ENCODE data around the gene TMEM178A. TPM values are rescaled to one million over a fixed set of nuclear protein-coding genes. Genes with fewer than 3 reads are reported as not detected.

Gene TMEM178A
- total RNA-seq: 1 to 10 TPM; 4.9 to 7.8 TPM

DNA sequence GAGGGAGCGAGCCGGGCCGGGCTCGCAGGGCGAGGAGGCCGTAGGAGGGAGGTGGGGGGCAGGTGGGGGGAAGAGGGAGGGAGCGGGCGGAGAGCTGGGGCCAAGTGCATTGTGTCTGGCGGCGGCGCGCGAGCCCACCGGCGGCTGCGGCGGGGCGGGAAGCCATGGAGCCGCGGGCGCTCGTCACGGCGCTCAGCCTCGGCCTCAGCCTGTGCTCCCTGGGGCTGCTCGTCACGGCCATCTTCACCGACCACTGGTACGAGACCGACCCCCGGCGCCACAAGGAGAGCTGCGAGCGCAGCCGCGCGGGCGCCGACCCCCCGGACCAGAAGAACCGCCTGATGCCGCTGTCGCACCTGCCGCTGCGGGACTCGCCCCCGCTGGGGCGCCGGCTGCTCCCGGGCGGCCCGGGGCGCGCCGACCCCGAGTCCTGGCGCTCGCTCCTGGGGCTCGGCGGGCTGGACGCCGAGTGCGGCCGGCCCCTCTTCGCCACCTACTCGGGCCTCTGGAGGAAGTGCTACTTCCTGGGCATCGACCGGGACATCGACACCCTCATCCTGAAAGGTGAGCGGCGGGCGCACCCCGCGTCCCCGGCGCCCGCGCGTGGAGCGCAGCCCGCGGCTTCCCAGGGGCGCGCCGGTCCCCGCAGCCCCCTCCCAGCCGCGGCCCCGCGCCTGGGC, at the start of gene TMEM178A:
Gene TMEM178A (plus strand): TSS at position 107 of the 680 bp plus-strand sequence. CDS start 58 bp downstream, at position 165.
- H3K4me3 ChIP-seq: peak within 1 kb of the TSS; percentile 2 to 12
- no peaks in the 10 kb centered on the region for H3K36me3 ChIP-seq (replicated peaks in 1 of 2; ENCODE audit: insufficient read depth in 1 of 2, low read depth in 2 of 2)
- no peaks in the 10 kb centered on the region for H3K27me3 ChIP-seq
- H3K27ac ChIP-seq: no peak within 1 kb of the TSS
- intact Hi-C loops (cut with DNase I): no loop called here
- DNase-seq (peak in 3 of 4 donors; percentile 14 to 22 (median 16)), ATAC-seq (peak; percentile 50)
- TF ChIP-seq, protein P1, sequence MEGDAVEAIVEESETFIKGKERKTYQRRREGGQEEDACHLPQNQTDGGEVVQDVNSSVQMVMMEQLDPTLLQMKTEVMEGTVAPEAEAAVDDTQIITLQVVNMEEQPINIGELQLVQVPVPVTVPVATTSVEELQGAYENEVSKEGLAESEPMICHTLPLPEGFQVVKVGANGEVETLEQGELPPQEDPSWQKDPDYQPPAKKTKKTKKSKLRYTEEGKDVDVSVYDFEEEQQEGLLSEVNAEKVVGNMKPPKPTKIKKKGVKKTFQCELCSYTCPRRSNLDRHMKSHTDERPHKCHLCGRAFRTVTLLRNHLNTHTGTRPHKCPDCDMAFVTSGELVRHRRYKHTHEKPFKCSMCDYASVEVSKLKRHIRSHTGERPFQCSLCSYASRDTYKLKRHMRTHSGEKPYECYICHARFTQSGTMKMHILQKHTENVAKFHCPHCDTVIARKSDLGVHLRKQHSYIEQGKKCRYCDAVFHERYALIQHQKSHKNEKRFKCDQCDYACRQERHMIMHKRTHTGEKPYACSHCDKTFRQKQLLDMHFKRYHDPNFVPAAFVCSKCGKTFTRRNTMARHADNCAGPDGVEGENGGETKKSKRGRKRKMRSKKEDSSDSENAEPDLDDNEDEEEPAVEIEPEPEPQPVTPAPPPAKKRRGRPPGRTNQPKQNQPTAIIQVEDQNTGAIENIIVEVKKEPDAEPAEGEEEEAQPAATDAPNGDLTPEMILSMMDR (IDR thresholded peaks at IDR 0.05): no peak
- TF ChIP-seq POLR2A (IDR thresholded peaks at IDR 0.05): no peak
- peaks cover 7% of the 10 kb centered on the region for H3K4me1 ChIP-seq
- WGBS, 2 donors: 1 to 4% methylated on average over 23 to 82 of the region's 90 CpGs
- H3K9me3 ChIP-seq: no peaks in the 10 kb centered on the region

DNA sequence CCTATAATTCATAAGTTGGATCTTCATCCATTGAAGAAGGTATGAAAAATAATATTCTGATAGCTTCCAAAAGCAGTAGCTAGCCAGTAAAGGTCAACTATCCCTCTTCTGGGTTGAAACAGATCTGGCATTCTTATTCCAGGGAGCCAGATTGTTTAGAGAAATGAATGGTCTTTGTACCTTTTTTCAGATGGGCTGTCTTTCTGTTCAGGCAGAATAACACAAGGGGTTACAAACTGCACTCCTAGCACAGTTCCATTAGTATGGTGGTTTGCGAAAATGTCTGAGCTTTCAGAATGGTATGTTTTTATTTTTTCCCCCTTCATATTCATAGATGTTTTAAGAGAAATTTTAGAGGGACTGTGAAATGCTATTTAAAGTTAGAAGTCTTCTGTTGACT, 47.5 kb upstream of the TMEM178A start:
- WGBS, 2 donors: 95 to 100% methylated on average over 1 of the region's 1 CpG
- H3K4me3 ChIP-seq: no peak overlapping the region
- ATAC-seq: no peak
- intact Hi-C loops (cut with DNase I): no loop called here
- no peaks in the 10 kb centered on the region for H3K27me3 ChIP-seq
- DNase-seq: no peak
- TF ChIP-seq, protein P1 (IDR thresholded peaks at IDR 0.05): no peak
- no peak for TF ChIP-seq POLR2A (IDR thresholded peaks at IDR 0.05)
- H3K9me3 ChIP-seq: no peaks in the 10 kb centered on the region
- no peak overlapping the region for H3K27ac ChIP-seq
- peaks cover 15% of the 10 kb centered on the region for H3K4me1 ChIP-seq
- H3K36me3 ChIP-seq (replicated peaks in 1 of 2; ENCODE audit: insufficient read depth in 1 of 2, low read depth in 2 of 2): no peaks in the 10 kb centered on the region

DNA sequence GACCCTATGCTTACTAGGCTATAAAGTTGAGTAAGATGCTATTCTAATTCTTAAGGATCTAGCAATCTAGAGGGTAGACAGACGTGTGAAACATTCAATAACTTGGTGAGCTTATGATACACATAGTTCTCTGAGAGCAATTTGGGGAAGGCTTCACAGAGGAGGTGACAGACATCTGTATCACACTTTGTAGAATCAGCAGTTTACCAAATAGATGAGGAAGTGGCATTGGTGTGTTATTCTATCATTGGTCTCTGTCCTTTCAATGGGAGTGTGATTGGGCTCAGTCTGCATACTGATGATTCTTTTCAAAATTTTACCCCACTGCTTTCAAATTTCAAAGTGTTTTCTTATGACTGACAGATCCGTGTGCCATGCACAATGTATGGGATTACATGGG, 47.0 kb upstream of the TMEM178A start:
- Histone ChIP-seq H3K9me3 (no peaks in the 10 kb centered on the region), H3K36me3 (replicated peaks in 1 of 2; ENCODE audit: insufficient read depth in 1 of 2, low read depth in 2 of 2) (no peaks in the 10 kb centered on the region), H3K4me3 (no peak overlapping the region), H3K27me3 (no peaks in the 10 kb centered on the region), H3K27ac (no peak overlapping the region), H3K4me1 (peaks cover 15% of the 10 kb centered on the region)
- intact Hi-C loops (cut with DNase I): no loop called here
- WGBS, 2 donors: 88 to 90% methylated on average over 2 of the region's 2 CpGs
- ATAC-seq (no peak), DNase-seq (no peak)
- no peak for TF ChIP-seq POLR2A (IDR thresholded peaks at IDR 0.05)
- TF ChIP-seq, protein P1 (IDR thresholded peaks at IDR 0.05): no peak

DNA sequence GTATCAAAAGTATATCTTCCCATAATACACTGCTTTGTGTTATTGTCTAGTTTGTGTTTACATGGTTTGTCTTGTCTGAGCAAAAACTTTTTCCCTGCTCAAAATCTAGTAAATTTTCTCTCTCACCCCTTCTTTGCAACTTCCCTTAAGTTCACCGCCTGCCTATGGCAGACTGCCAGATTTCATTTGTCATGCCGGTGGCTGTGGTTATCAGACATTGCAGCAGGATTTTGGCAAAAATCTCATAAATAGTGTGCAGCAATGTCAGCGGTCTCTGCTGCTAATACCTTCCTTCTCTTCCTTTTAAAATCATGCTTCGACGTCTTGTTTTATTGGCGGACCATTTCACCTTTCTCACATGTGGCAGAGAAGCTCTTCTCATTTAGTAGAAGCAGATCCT, 45.6 kb upstream of the TMEM178A start:
- peaks cover 15% of the 10 kb centered on the region for H3K4me1 ChIP-seq
- TF ChIP-seq, protein P1 (IDR thresholded peaks at IDR 0.05): no peak
- 1 to 5% methylated on average over 6 of the region's 6 CpGs for WGBS, 2 donors
- no peak overlapping the region for H3K4me3 ChIP-seq
- no peaks in the 10 kb centered on the region for H3K9me3 ChIP-seq
- DNase-seq (peak; percentile 70 to 80 (median 78)), ATAC-seq (peak; percentile 55)
- intact Hi-C loops (cut with DNase I): no loop called here
- no peaks in the 10 kb centered on the region for H3K36me3 ChIP-seq (replicated peaks in 1 of 2; ENCODE audit: insufficient read depth in 1 of 2, low read depth in 2 of 2)
- no peaks in the 10 kb centered on the region for H3K27me3 ChIP-seq
- no peak overlapping the region for H3K27ac ChIP-seq

DNA sequence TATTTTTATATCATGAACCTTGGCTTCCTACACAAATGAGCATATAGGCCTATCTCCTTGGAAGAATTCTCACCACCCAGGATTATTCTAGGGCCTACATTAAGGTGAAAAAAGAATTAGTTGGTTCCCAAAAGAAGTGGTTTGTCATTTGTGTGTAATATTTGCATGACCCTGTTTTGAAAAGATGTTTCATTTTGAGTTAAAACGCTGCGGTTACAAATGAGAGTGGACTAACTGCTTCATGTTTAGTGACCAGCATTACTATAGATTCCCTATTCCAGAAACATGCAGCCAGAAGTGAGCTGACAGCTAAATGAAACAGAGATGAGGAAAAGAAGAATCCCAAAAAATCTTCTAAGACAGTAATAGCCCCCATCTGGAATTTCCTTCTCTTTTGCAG, 44.1 kb upstream of the TMEM178A start:
- no peaks in the 10 kb centered on the region for H3K9me3 ChIP-seq
- WGBS, 2 donors: 90 to 98% methylated on average over 2 of the region's 2 CpGs
- H3K4me3 ChIP-seq: no peak overlapping the region
- no peak for DNase-seq
- no peak for ATAC-seq
- no peak for TF ChIP-seq POLR2A (IDR thresholded peaks at IDR 0.05)
- TF ChIP-seq, protein P1 (IDR thresholded peaks at IDR 0.05): no peak
- no peaks in the 10 kb centered on the region for H3K36me3 ChIP-seq (replicated peaks in 1 of 2; ENCODE audit: insufficient read depth in 1 of 2, low read depth in 2 of 2)
- intact Hi-C loops (cut with DNase I): no loop called here
- no peaks in the 10 kb centered on the region for H3K27me3 ChIP-seq
- no peak overlapping the region for H3K27ac ChIP-seq
- H3K4me1 ChIP-seq: peaks cover 15% of the 10 kb centered on the region
